ENCODE results near the gene SIGLEC5.

Gene SIGLEC5

GRCh38 chr19:51570962-51571575 lies 59.1 kb downstream of the SIGLEC5 start, which contains the start of gene ZNF175:
ZNF175 (plus strand) TSS chr19:51571283; CDS start chr19:51573330, 2,047 bp downstream.
- Histone ChIP-seq H3K36me3 (ENCODE audit: insufficient read depth, low read length) (peaks cover 4% of the 10 kb centered on the region; the same call in 1 of the 2 replicates), H3K9ac (ENCODE audit: insufficient read length) (peak within 1 kb of the TSS; percentile 69), H3K4me3 (peak within 1 kb of the TSS; percentile 80), H3K9me3 (ENCODE audit: low read depth, low read length) (no peaks in the 10 kb centered on the region), H3K27ac (no peak within 1 kb of the TSS)
- DNase-seq (ENCODE audit: low read depth, low spot score) = peak; percentile 96
- peak; percentile 69 for TF ChIP-seq POLR2AphosphoS5 (IDR thresholded peaks at IDR 0.05; ENCODE audit: borderline replicate concordance, low read depth, low read length)
- TF ChIP-seq FOXP2 (optimal IDR thresholded peaks at IDR 0.05; ENCODE audit: control extremely low read depth, extremely low read length, insufficient read depth) = no peak

GRCh38 chr19:51568456-51568855 lies 61.7 kb downstream of the SIGLEC5 start:
- no peak for DNase-seq (ENCODE audit: low read depth, low spot score)
- TF ChIP-seq EZH2 (IDR thresholded peaks at IDR 0.05) (no peak), FOXP2 (optimal IDR thresholded peaks at IDR 0.05; ENCODE audit: control extremely low read depth, extremely low read length, insufficient read depth) (no peak), POLR2AphosphoS5 (IDR thresholded peaks at IDR 0.05; ENCODE audit: borderline replicate concordance, low read depth, low read length) (no peak)
- no peak overlapping the region for H3K9ac ChIP-seq (ENCODE audit: insufficient read length)
- H3K9me3 ChIP-seq (ENCODE audit: low read depth, low read length) = no peaks in the 10 kb centered on the region
- no peak overlapping the region for H3K27ac ChIP-seq
- H3K36me3 ChIP-seq (ENCODE audit: insufficient read depth, low read length) = no peaks in the 10 kb centered on the region; the same call in 1 of the 2 replicates
- H3K4me3 ChIP-seq = no peak overlapping the region

DNA sequence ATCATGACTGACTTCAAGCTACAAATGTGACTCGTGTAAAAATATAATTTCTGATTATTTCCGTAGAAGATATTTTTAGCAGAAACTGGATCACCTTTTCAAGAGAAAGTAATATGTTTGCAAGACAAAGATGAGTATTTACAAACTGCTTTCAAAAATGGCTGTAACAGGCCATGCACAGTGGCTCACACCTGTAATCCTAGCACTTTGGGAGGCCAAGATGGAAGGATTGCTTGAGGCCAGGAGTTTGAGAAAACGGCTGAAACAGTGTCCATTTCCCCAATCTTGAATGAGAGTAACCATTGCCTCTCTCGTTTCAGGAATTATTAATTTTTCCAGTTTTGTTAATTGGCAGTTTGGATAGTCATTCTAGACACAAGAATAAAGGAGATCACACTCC lies 62.6 kb downstream of the SIGLEC5 start:
- DNase-seq (ENCODE audit: low read depth, low spot score) = no peak
- no peak overlapping the region for H3K27ac ChIP-seq
- H3K9ac ChIP-seq (ENCODE audit: insufficient read length) = no peak overlapping the region
- H3K9me3 ChIP-seq (ENCODE audit: low read depth, low read length) = no peaks in the 10 kb centered on the region
- no peak overlapping the region for H3K4me3 ChIP-seq
- TF ChIP-seq FOXP2 (optimal IDR thresholded peaks at IDR 0.05; ENCODE audit: control extremely low read depth, extremely low read length, insufficient read depth) (no peak), EZH2 (IDR thresholded peaks at IDR 0.05) (no peak)
- H3K36me3 ChIP-seq (ENCODE audit: insufficient read depth, low read length) = no peaks in the 10 kb centered on the region

- H3K9ac ChIP-seq (ENCODE audit: insufficient read length) = no peak overlapping the region
- TF ChIP-seq EZH2 (IDR thresholded peaks at IDR 0.05) (no peak), FOXP2 (optimal IDR thresholded peaks at IDR 0.05; ENCODE audit: control extremely low read depth, extremely low read length, insufficient read depth) (no peak), POLR2AphosphoS5 (IDR thresholded peaks at IDR 0.05; ENCODE audit: borderline replicate concordance, low read depth, low read length) (no peak)
- H3K4me3 ChIP-seq = no peak overlapping the region
- H3K27ac ChIP-seq = no peak overlapping the region
- no peaks in the 10 kb centered on the region for H3K36me3 ChIP-seq (ENCODE audit: insufficient read depth, low read length)
- no peaks in the 10 kb centered on the region for H3K9me3 ChIP-seq (ENCODE audit: low read depth, low read length)
- no peak for DNase-seq (ENCODE audit: low read depth, low spot score)
These were observed 63.6 kb downstream of the SIGLEC5 start for GRCh38 chr19:51566489-51567100.

- DNase-seq (ENCODE audit: low read depth, low spot score) = no peak
- no peak for TF ChIP-seq EZH2 (IDR thresholded peaks at IDR 0.05)
- TF ChIP-seq FOXP2 (optimal IDR thresholded peaks at IDR 0.05; ENCODE audit: control extremely low read depth, extremely low read length, insufficient read depth) = no peak
- TF ChIP-seq POLR2AphosphoS5 (IDR thresholded peaks at IDR 0.05; ENCODE audit: borderline replicate concordance, low read depth, low read length) = no peak
- H3K9ac ChIP-seq (ENCODE audit: insufficient read length) = no peak overlapping the region
- no peak overlapping the region for H3K4me3 ChIP-seq
- H3K36me3 ChIP-seq (ENCODE audit: insufficient read depth, low read length) = no peaks in the 10 kb centered on the region
- no peak overlapping the region for H3K27ac ChIP-seq
- H3K9me3 ChIP-seq (ENCODE audit: low read depth, low read length) = no peaks in the 10 kb centered on the region
These were observed 64.6 kb downstream of the SIGLEC5 start for GRCh38 chr19:51565583-51565982.

DNA sequence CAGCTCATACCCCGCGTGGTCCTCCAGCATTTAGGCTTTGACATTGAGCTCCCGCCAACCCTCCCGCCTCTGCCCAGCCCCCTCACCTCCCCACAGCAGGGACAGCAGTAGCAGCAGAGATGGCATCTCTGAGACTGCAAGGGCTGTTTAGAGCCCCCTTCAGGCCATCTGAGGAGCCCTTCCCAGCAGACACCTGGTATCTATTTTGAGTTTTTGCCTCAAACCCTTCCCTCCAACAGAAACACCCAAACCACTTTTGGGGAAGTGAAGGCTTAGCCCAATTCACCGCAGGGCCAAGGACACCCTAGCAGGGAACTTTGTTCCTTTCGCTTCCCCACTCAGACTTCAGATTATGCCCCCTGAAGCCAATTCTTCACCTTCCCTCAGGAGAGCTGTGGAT lies 65.4 kb downstream of the SIGLEC5 start:
- Histone ChIP-seq H3K27ac (no peak overlapping the region), H3K4me3 (no peak overlapping the region), H3K36me3 (ENCODE audit: insufficient read depth, low read length) (no peaks in the 10 kb centered on the region), H3K9ac (ENCODE audit: insufficient read length) (no peak overlapping the region), H3K9me3 (ENCODE audit: low read depth, low read length) (no peaks in the 10 kb centered on the region)
- DNase-seq (ENCODE audit: low read depth, low spot score) = no peak
- TF ChIP-seq EZH2 (IDR thresholded peaks at IDR 0.05) (no peak), FOXP2 (optimal IDR thresholded peaks at IDR 0.05; ENCODE audit: control extremely low read depth, extremely low read length, insufficient read depth) (no peak), POLR2AphosphoS5 (IDR thresholded peaks at IDR 0.05; ENCODE audit: borderline replicate concordance, low read depth, low read length) (no peak)

Measured in SK-N-MC (cell line).